HCT116 (cell line): ENCODE measurements around the gene CD2. TPM values are rescaled to one million over a fixed set of nuclear protein-coding genes. Genes with fewer than 3 reads are reported as not detected.

ENCODE experiments used
- ATAC-seq: fragments of 200-7000 bp; cut with Tn5 transposase; 2 replicates; pipeline ENCODE4 v1.9.1; 2020; ENCODE audit warnings: mild to moderate bottlenecking, moderate library complexity
- Bru-seq: library from RNA; stranded (reverse); fragments of 400-500 nt; gene quantifications from one replicate; lab custom pipeline; 2021; lab: Mats Ljungman, UMichigan
- BruChase-seq, 2 experiments: library from RNA; stranded (reverse); fragments of 400-500 nt; gene quantifications; one replicate each; lab custom pipeline; 2021; lab: Mats Ljungman, UMichigan
- BruUV-seq: library from RNA; stranded (reverse); fragments of 400-500 nt; replicated peaks from 2 replicates; lab custom pipeline; 2021; lab: Mats Ljungman, UMichigan
- CTCF ChIA-PET: fragments of 300-600 bp; sonication (Branson Sonifier 250); formaldehyde crosslinking; loops from one replicate; lab custom pipeline; 2021; ENCODE audit warnings: antibody characterized with exemption; lab: Charles Lee
- POLR2A ChIA-PET: fragments of 300-600, 350-600 bp; sonication (Branson Sonifier 250); formaldehyde crosslinking; loops from one replicate; lab custom pipeline; 2021; ENCODE audit warnings: antibody characterized with exemption; lab: Charles Lee
- RAD21 ChIA-PET, 2 experiments: fragments of 300-600 bp; sonication (Branson Sonifier 250); formaldehyde crosslinking; loops; one replicate each; lab custom pipeline; 2023; ENCODE audit warnings: low total read pairs in 2 of 2; ENCODE audit not compliant: uncharacterized antibody in 2 of 2, unreplicated experiment in 2 of 2, low non-redundant PET in 1 of 2; lab: Charles Lee
- DNase-seq: peaks from one replicate; pipeline ENCODE4 v3.0.0-alpha.2; 2010; ENCODE audit warnings: low read depth, low spot score
- H2AFZ ChIP-seq: fragments of 200-600 bp; shearing (Covaris generic), sonication (generic); 2 replicates; pipeline ENCODE4 v1.6.1; 2017; ENCODE audit warnings: low read depth, mixed run types, mixed read lengths, antibody characterized with exemption, low read length; ENCODE audit not compliant: poor library complexity, severe bottlenecking
- H3K27ac ChIP-seq: 2 replicates; pipeline ENCODE4 v1.5.1; 2012; ENCODE audit warnings: low read depth, low read length
- H3K27me3 ChIP-seq: fragments of 200-600 bp; sonication (generic); 2 replicates; pipeline ENCODE4 v1.6.1; 2016; ENCODE audit warnings: mixed run types, low read length, mixed read lengths; ENCODE audit not compliant: insufficient read depth
- H3K36me3 ChIP-seq, 2 experiments: fragments of 200-500 bp in 1 of 2; fragments of 200-600 bp in 1 of 2; sonication (Bioruptor generic) in 1 of 2; sonication (generic) in 1 of 2; 2 replicates each; pipeline versions ENCODE4 v1.5.1 to v1.6.1; 2014 to 2016; ENCODE audit warnings: low read length in 2 of 2, inconsistent platforms in 1 of 2, mixed read lengths in 1 of 2, mixed run types in 1 of 2; ENCODE audit not compliant: insufficient read depth in 2 of 2, control insufficient read depth in 1 of 2
- H3K4me1 ChIP-seq, 2 experiments: fragments of 200-600 bp in 1 of 2; sonication (generic) in 1 of 2; 2 replicates each; pipeline versions ENCODE4 v1.5.1 to v1.6.1; 2012 to 2017; ENCODE audit warnings: low read length in 2 of 2, inconsistent platforms in 1 of 2, mild to moderate bottlenecking in 1 of 2, mixed read lengths in 1 of 2, mixed run types in 1 of 2, moderate library complexity in 1 of 2; ENCODE audit not compliant: insufficient read depth in 2 of 2, control insufficient read depth in 1 of 2
- H3K4me2 ChIP-seq: fragments of 200-600 bp; sonication (generic); 2 replicates; pipeline ENCODE4 v1.6.1; 2017; ENCODE audit warnings: mixed run types, low read length, mixed read lengths
- H3K4me3 ChIP-seq, 2 experiments: fragments of 200-600 bp in 1 of 2; sonication (generic) in 1 of 2; replicated peaks in 1 of 2; 2 replicates each; pipeline ENCODE4 v1.5.1; 2011 to 2016; ENCODE audit warnings: low read length in 2 of 2, control low read depth in 1 of 2, low read depth in 1 of 2, mild to moderate bottlenecking in 1 of 2, mixed read lengths in 1 of 2, mixed run types in 1 of 2
- H3K79me2 ChIP-seq: fragments of 200-600 bp; sonication (generic); 2 replicates; pipeline ENCODE4 v1.6.1; 2017; ENCODE audit warnings: mild to moderate bottlenecking, mixed run types, low read length, moderate library complexity, mixed read lengths; ENCODE audit not compliant: insufficient read depth
- H3K9ac ChIP-seq: fragments of 200-600 bp; sonication (generic); 2 replicates; pipeline ENCODE4 v1.6.1; 2016; ENCODE audit warnings: low read length, mixed read lengths
- H3K9me2 ChIP-seq: fragments of 200-600 bp; sonication (generic), shearing (Covaris generic); 2 replicates; pipeline ENCODE4 v1.6.1; 2017; ENCODE audit warnings: mixed run types, mild to moderate bottlenecking, moderate library complexity; ENCODE audit not compliant: insufficient read depth
- H3K9me3 ChIP-seq, 2 experiments: fragments of 200-500 bp in 1 of 2; fragments of 200-600 bp in 1 of 2; sonication (Bioruptor generic) in 1 of 2; sonication (generic) in 1 of 2; 2 replicates each; pipeline ENCODE4 v1.6.1; 2014 to 2017; ENCODE audit warnings: low read length in 2 of 2, mixed read lengths in 2 of 2, inconsistent platforms in 1 of 2, low read depth in 1 of 2, mild to moderate bottlenecking in 1 of 2, mixed run types in 1 of 2, moderate library complexity in 1 of 2; ENCODE audit not compliant: control insufficient read depth in 1 of 2, insufficient read depth in 1 of 2
- H4K20me1 ChIP-seq: fragments of 200-600 bp; sonication (generic), shearing (Covaris generic); 2 replicates; pipeline ENCODE4 v1.6.1; 2017; ENCODE audit warnings: mixed run types, mild to moderate bottlenecking, moderate library complexity; ENCODE audit not compliant: insufficient read depth
- CBX3 ChIP-seq: IDR thresholded peaks from 2 replicates; pipeline ENCODE4 v1.6.1; 2012; ENCODE audit warnings: low read depth
- CEBPB ChIP-seq: IDR thresholded peaks from 2 replicates; pipeline ENCODE4 v1.6.1; 2012; ENCODE audit warnings: low read depth
- EZH2phosphoT487 ChIP-seq: fragments of 200-600 bp; IDR thresholded peaks from 2 replicates; pipeline ENCODE4 v1.6.1; 2018; ENCODE audit warnings: antibody characterized with exemption, borderline replicate concordance
- POLR2A ChIP-seq: IDR thresholded peaks from 2 replicates; pipeline ENCODE4 v1.7.0; 2011; ENCODE audit warnings: borderline replicate concordance; ENCODE audit not compliant: insufficient read depth, insufficient read length; ENCODE audit errors: extremely low read depth
- POLR2AphosphoS5 ChIP-seq: IDR thresholded peaks from 2 replicates; pipeline ENCODE4 v1.6.1; 2011; ENCODE audit warnings: mild to moderate bottlenecking, low read depth, low read length, moderate library complexity
- SIN3A ChIP-seq: IDR thresholded peaks from 2 replicates; pipeline ENCODE4 v1.6.1; 2012; ENCODE audit warnings: low read depth
- SP1 ChIP-seq: IDR thresholded peaks from 2 replicates; pipeline ENCODE4 v1.6.1; 2012; ENCODE audit warnings: low read depth
- SRF ChIP-seq: IDR thresholded peaks from 2 replicates; pipeline ENCODE4 v1.6.1; 2012; ENCODE audit warnings: low read depth
- TCF7L2 ChIP-seq: IDR thresholded peaks from 2 replicates; pipeline ENCODE4 v1.7.0; 2011; ENCODE audit warnings: borderline replicate concordance, inconsistent platforms; ENCODE audit not compliant: insufficient read depth, insufficient read length; ENCODE audit errors: extremely low read depth
- intact Hi-C: fragments of 100-400 bp; cut with micrococcal nuclease; formaldehyde crosslinking; loops from 2 replicates; pipeline ENCODE4 v1.10.0; 2022
- long read RNA-seq: library from polyadenylated mRNA; unstranded; transcript quantifications from one replicate; pipeline ENCODE4 v2.0.0, GENCODE V29; 2021; ENCODE audit not compliant: unreplicated experiment
- polyA plus RNA-seq: library from polyadenylated mRNA; unstranded; fragments of >200 nt; gene quantifications from 2 replicates; pipeline ENCODE4 v1.2.1, GENCODE V29; 2012; ENCODE audit warnings: missing spikeins
- total RNA-seq: library from RNA; stranded (reverse); gene quantifications from one replicate; pipeline ENCODE4 v1.2.1, GENCODE V29; 2021; ENCODE audit not compliant: unreplicated experiment
- TF ChIP-seq, protein P1 (sequence below): IDR thresholded peaks from 2 replicates; pipeline ENCODE4 v1.6.1; 2012; ENCODE audit warnings: low read depth
- TF ChIP-seq, protein P2 (sequence below): IDR thresholded peaks from 2 replicates; pipeline ENCODE4 v1.6.1; 2011; ENCODE audit warnings: mild to moderate bottlenecking, low read length, moderate library complexity; ENCODE audit not compliant: insufficient replicate concordance; ENCODE audit errors: extremely low read depth
- TF ChIP-seq, protein P3 (sequence below): IDR thresholded peaks from 2 replicates; pipeline ENCODE4 v1.6.1; 2012
- TF ChIP-seq, protein P4 (sequence below): IDR thresholded peaks from 2 replicates; pipeline ENCODE4 v1.6.1; 2012

The CD2 gene, protein sequence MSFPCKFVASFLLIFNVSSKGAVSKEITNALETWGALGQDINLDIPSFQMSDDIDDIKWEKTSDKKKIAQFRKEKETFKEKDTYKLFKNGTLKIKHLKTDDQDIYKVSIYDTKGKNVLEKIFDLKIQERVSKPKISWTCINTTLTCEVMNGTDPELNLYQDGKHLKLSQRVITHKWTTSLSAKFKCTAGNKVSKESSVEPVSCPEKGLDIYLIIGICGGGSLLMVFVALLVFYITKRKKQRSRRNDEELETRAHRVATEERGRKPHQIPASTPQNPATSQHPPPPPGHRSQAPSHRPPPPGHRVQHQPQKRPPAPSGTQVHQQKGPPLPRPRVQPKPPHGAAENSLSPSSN
- total RNA-seq: 0.57 TPM
- polyA plus RNA-seq: not detected in 2 replicates
- not detected for Bru-seq, nascent RNA
- not detected for BruChase-seq, experiment 1, labeled RNA remaining after a 6-hour chase
- BruChase-seq, experiment 2, labeled RNA remaining after a 2-hour chase: not detected
- long read RNA-seq: 0 reads

DNA sequence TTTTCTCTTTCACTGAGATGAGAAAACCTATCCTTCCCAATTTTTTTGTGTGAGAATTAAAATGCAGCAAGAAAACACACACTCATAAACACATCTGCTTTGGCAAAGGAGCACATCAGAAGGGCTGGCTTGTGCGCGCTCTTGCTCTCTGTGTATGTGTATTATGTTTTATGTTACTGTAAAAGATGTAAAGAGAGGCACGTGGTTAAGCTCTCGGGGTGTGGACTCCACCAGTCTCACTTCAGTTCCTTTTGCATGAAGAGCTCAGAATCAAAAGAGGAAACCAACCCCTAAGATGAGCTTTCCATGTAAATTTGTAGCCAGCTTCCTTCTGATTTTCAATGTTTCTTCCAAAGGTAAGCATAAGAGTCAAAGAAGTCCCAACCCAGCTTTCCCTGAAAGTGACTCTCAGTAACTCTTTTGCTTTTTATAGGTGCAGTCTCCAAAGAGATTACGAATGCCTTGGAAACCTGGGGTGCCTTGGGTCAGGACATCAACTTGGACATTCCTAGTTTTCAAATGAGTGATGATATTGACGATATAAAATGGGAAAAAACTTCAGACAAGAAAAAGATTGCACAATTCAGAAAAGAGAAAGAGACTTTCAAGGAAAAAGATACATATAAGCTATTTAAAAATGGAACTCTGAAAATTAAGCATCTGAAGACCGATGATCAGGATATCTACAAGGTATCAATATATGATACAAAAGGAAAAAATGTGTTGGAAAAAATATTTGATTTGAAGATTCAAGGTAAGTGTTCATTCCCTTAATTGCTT is at the start of gene CD2:
Gene CD2, plus strand, starts transcription at position 233 of the 780 bp plus-strand sequence. Its CDS starts 63 bp downstream, at position 296.
- no peak within 1 kb of the TSS for H3K4me2 ChIP-seq
- no peak within 1 kb of the TSS for H2AFZ ChIP-seq
- H3K9me3 ChIP-seq: no peaks in the 10 kb centered on the region; a peak in 2 of 4 replicates
- POLR2A ChIA-PET: no interaction called here
- H3K27ac ChIP-seq: no peak within 1 kb of the TSS
- no peaks in the 10 kb centered on the region for H3K79me2 ChIP-seq
- H3K36me3 ChIP-seq: no peaks in the 10 kb centered on the region
- no peaks in the 10 kb centered on the region for H3K9me2 ChIP-seq
- intact Hi-C loops: no loop called here
- TF ChIP-seq, protein P1, sequence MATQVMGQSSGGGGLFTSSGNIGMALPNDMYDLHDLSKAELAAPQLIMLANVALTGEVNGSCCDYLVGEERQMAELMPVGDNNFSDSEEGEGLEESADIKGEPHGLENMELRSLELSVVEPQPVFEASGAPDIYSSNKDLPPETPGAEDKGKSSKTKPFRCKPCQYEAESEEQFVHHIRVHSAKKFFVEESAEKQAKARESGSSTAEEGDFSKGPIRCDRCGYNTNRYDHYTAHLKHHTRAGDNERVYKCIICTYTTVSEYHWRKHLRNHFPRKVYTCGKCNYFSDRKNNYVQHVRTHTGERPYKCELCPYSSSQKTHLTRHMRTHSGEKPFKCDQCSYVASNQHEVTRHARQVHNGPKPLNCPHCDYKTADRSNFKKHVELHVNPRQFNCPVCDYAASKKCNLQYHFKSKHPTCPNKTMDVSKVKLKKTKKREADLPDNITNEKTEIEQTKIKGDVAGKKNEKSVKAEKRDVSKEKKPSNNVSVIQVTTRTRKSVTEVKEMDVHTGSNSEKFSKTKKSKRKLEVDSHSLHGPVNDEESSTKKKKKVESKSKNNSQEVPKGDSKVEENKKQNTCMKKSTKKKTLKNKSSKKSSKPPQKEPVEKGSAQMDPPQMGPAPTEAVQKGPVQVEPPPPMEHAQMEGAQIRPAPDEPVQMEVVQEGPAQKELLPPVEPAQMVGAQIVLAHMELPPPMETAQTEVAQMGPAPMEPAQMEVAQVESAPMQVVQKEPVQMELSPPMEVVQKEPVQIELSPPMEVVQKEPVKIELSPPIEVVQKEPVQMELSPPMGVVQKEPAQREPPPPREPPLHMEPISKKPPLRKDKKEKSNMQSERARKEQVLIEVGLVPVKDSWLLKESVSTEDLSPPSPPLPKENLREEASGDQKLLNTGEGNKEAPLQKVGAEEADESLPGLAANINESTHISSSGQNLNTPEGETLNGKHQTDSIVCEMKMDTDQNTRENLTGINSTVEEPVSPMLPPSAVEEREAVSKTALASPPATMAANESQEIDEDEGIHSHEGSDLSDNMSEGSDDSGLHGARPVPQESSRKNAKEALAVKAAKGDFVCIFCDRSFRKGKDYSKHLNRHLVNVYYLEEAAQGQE: no peak
- TF ChIP-seq, protein P2, sequence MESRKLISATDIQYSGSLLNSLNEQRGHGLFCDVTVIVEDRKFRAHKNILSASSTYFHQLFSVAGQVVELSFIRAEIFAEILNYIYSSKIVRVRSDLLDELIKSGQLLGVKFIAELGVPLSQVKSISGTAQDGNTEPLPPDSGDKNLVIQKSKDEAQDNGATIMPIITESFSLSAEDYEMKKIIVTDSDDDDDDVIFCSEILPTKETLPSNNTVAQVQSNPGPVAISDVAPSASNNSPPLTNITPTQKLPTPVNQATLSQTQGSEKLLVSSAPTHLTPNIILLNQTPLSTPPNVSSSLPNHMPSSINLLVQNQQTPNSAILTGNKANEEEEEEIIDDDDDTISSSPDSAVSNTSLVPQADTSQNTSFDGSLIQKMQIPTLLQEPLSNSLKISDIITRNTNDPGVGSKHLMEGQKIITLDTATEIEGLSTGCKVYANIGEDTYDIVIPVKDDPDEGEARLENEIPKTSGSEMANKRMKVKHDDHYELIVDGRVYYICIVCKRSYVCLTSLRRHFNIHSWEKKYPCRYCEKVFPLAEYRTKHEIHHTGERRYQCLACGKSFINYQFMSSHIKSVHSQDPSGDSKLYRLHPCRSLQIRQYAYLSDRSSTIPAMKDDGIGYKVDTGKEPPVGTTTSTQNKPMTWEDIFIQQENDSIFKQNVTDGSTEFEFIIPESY: no peak
- no peak for TF ChIP-seq SRF
- TF ChIP-seq SP1: no peak
- TF ChIP-seq POLR2A: no peak
- TF ChIP-seq, protein P3, sequence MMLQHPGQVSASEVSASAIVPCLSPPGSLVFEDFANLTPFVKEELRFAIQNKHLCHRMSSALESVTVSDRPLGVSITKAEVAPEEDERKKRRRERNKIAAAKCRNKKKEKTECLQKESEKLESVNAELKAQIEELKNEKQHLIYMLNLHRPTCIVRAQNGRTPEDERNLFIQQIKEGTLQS: no peak
- no peak for TF ChIP-seq SIN3A
- no peak for TF ChIP-seq EZH2phosphoT487
- TF ChIP-seq CEBPB: no peak
- no peak for TF ChIP-seq POLR2AphosphoS5
- TF ChIP-seq TCF7L2: no peak
- no peak for TF ChIP-seq CBX3
- TF ChIP-seq, protein P4, sequence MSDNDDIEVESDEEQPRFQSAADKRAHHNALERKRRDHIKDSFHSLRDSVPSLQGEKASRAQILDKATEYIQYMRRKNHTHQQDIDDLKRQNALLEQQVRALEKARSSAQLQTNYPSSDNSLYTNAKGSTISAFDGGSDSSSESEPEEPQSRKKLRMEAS: no peak
- H3K9ac ChIP-seq: no peak within 1 kb of the TSS
- CTCF ChIA-PET: interaction anchor here (1.0 to 1.6 kb wide), 2 partner anchors 10 to 82 kb away, joined by 3 to 4 read pairs; no protein-coding TSS in a partner anchor
- H3K4me3 ChIP-seq: no peak within 1 kb of the TSS
- BruUV-seq: no TSS peak
- H3K4me1 ChIP-seq: no peaks in the 10 kb centered on the region
- DNase-seq: no peak
- no peak for ATAC-seq
- RAD21 ChIA-PET: no interaction called here
- H3K27me3 ChIP-seq: no peaks in the 10 kb centered on the region
- H4K20me1 ChIP-seq: no peaks in the 10 kb centered on the region
